ENCODE results near the gene NEGR1. TPM values are rescaled to one million over a fixed set of nuclear protein-coding genes. Genes with fewer than 3 reads are reported as not detected.

Gene NEGR1
- total RNA-seq, 2 experiments from 2014 or later, result not detected

DNA sequence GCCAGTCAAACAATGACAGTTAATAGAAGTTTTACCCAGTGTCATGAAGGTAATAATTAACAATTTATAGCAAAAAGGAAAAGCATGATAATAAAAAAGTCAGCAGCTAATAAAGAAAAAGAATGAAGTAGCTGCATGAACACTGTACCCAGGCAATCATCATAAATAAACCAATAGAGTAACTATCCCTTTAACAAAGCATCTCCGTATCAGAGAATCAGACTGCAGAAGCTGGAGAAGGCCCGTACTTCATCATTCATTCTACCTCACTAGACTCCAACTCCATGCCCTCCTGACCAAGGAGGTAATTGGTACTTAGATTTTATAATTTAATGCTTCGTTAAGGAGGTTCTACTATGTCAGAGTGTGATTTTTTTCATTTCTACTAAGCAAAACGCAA lies 140.5 kb downstream of the NEGR1 start:
- ChIA-PET POLR2A (no interaction called here), CTCF (ENCODE audit: unreplicated experiment) (no interaction called here)
- H3K4me2 ChIP-seq (ENCODE audit: low read length), result no peak overlapping the region
- no peak overlapping the region for H3K27ac ChIP-seq (ENCODE audit: low read depth, low read length, poor library complexity, severe bottlenecking)
- no peaks in the 10 kb centered on the region for H3K36me3 ChIP-seq (ENCODE audit: insufficient read depth, low read length)
- no TSS peak for BruUV-seq (replicated peaks)
- TF ChIP-seq EZH2phosphoT487 (IDR thresholded peaks at IDR 0.05; ENCODE audit: borderline replicate concordance, low read depth, low read length), result no peak
- TF ChIP-seq, protein P1, sequence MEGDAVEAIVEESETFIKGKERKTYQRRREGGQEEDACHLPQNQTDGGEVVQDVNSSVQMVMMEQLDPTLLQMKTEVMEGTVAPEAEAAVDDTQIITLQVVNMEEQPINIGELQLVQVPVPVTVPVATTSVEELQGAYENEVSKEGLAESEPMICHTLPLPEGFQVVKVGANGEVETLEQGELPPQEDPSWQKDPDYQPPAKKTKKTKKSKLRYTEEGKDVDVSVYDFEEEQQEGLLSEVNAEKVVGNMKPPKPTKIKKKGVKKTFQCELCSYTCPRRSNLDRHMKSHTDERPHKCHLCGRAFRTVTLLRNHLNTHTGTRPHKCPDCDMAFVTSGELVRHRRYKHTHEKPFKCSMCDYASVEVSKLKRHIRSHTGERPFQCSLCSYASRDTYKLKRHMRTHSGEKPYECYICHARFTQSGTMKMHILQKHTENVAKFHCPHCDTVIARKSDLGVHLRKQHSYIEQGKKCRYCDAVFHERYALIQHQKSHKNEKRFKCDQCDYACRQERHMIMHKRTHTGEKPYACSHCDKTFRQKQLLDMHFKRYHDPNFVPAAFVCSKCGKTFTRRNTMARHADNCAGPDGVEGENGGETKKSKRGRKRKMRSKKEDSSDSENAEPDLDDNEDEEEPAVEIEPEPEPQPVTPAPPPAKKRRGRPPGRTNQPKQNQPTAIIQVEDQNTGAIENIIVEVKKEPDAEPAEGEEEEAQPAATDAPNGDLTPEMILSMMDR (conservative IDR thresholded peaks at IDR 0.05; ENCODE audit: low read length), result no peak
- DNase-seq (ENCODE audit: low spot score), result no peak
- no peaks in the 10 kb centered on the region for H3K9me2 ChIP-seq (ENCODE audit: insufficient read depth, low read length)
- intact Hi-C loops (cut with micrococcal nuclease; ENCODE audit: unreplicated experiment), result no loop called here
- H3K9me3 ChIP-seq (ENCODE audit: low read length), result no peaks in the 10 kb centered on the region
- no peaks in the 10 kb centered on the region for H3K79me2 ChIP-seq (ENCODE audit: insufficient read depth, low read depth, low read length)
- no peak overlapping the region for H3K4me3 ChIP-seq (ENCODE audit: low read depth, low read length, poor library complexity, severe bottlenecking)
- H2AFZ ChIP-seq (ENCODE audit: low read length), result no peak overlapping the region
- no peaks in the 10 kb centered on the region for H3K4me1 ChIP-seq (ENCODE audit: insufficient read depth, low read length, poor library complexity, severe bottlenecking)
- no peaks in the 10 kb centered on the region for H4K20me1 ChIP-seq (ENCODE audit: insufficient read depth, low read length)

DNA sequence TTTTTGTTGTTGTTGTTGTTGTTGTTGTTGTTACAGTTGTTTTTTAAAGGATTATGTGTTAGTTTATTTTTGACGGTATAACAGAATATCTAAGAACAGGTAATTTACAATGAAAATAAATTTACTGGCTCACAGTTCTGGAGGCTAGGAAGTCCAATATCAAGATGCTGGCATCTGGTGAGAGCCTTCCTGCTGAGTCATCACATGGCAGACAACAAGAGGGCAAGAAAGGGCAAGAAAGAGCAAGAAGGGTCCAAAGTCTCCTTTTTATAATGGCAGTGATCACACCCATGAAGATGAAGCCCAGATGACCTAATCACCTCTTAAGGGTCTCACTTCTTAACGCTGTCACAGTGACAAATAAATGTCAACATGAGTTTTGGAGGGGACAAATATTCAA lies 142.1 kb downstream of the NEGR1 start:
- Histone ChIP-seq H2AFZ (ENCODE audit: low read length) (no peak overlapping the region), H3K79me2 (ENCODE audit: insufficient read depth, low read depth, low read length) (no peaks in the 10 kb centered on the region), H3K27ac (ENCODE audit: low read depth, low read length, poor library complexity, severe bottlenecking) (no peak overlapping the region), H3K36me3 (ENCODE audit: insufficient read depth, low read length) (no peaks in the 10 kb centered on the region), H3K4me3 (ENCODE audit: low read depth, low read length, poor library complexity, severe bottlenecking) (no peak overlapping the region), H3K4me2 (ENCODE audit: low read length) (no peak overlapping the region), H4K20me1 (ENCODE audit: insufficient read depth, low read length) (no peaks in the 10 kb centered on the region), H3K9me3 (ENCODE audit: low read length) (no peaks in the 10 kb centered on the region), H3K9me2 (ENCODE audit: insufficient read depth, low read length) (no peaks in the 10 kb centered on the region), H3K4me1 (ENCODE audit: insufficient read depth, low read length, poor library complexity, severe bottlenecking) (no peaks in the 10 kb centered on the region)
- BruUV-seq (replicated peaks), result no TSS peak
- intact Hi-C loops (cut with micrococcal nuclease; ENCODE audit: unreplicated experiment), result no loop called here
- ChIA-PET POLR2A (no interaction called here), CTCF (ENCODE audit: unreplicated experiment) (no interaction called here)
- DNase-seq (ENCODE audit: low spot score), result no peak
- TF ChIP-seq EZH2phosphoT487 (IDR thresholded peaks at IDR 0.05; ENCODE audit: borderline replicate concordance, low read depth, low read length), result no peak
- TF ChIP-seq, protein P1 (conservative IDR thresholded peaks at IDR 0.05; ENCODE audit: low read length), result no peak

DNA sequence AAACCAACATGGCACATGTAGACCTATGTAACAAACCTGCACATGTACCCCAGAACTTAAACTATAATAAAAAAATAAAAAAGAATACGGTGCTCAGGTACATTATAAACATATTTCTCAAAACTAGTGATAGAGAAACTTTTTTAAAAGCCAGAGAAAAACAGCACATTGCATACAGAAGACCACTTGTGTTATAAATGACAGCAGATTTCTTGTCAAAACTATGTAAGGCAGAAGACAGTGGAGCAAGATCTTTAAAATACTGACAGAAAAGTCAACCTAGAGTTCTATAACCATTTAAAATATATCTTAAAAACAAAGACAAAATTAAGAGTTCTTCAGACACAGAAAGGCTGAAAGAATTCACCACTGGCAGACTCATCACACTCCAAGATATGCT lies 144.7 kb downstream of the NEGR1 start:
- POLR2A ChIA-PET, result no interaction called here
- no peak for DNase-seq (ENCODE audit: low spot score)
- no peaks in the 10 kb centered on the region for H3K79me2 ChIP-seq (ENCODE audit: insufficient read depth, low read depth, low read length)
- no peaks in the 10 kb centered on the region for H4K20me1 ChIP-seq (ENCODE audit: insufficient read depth, low read length)
- H3K4me1 ChIP-seq (ENCODE audit: insufficient read depth, low read length, poor library complexity, severe bottlenecking), result no peaks in the 10 kb centered on the region
- no peak overlapping the region for H3K4me2 ChIP-seq (ENCODE audit: low read length)
- no peak for TF ChIP-seq EZH2phosphoT487 (IDR thresholded peaks at IDR 0.05; ENCODE audit: borderline replicate concordance, low read depth, low read length)
- TF ChIP-seq, protein P1 (conservative IDR thresholded peaks at IDR 0.05; ENCODE audit: low read length), result no peak
- no peak overlapping the region for H2AFZ ChIP-seq (ENCODE audit: low read length)
- no peaks in the 10 kb centered on the region for H3K9me2 ChIP-seq (ENCODE audit: insufficient read depth, low read length)
- BruUV-seq (replicated peaks), result no TSS peak
- CTCF ChIA-PET (ENCODE audit: unreplicated experiment), result no interaction called here
- no peaks in the 10 kb centered on the region for H3K36me3 ChIP-seq (ENCODE audit: insufficient read depth, low read length)
- H3K9me3 ChIP-seq (ENCODE audit: low read length), result no peaks in the 10 kb centered on the region
- no peak overlapping the region for H3K27ac ChIP-seq (ENCODE audit: low read depth, low read length, poor library complexity, severe bottlenecking)
- H3K4me3 ChIP-seq (ENCODE audit: low read depth, low read length, poor library complexity, severe bottlenecking), result no peak overlapping the region
- intact Hi-C loops (cut with micrococcal nuclease; ENCODE audit: unreplicated experiment), result no loop called here

Data from OCI-LY7 (cell line).